ENCODE results near the gene SAMD1.

GRCh38 chr19:14089662-14090508 is 666 bp downstream of the SAMD1 start:
- no peak for TF ChIP-seq EZH2 (IDR thresholded peaks at IDR 0.05)
- TF ChIP-seq POLR2AphosphoS5 (IDR thresholded peaks at IDR 0.05; ENCODE audit: borderline replicate concordance, low read depth, low read length): no peak
